Spleen (tissue), 11 donors: ENCODE measurements around the gene SRSF8. TPM values are rescaled to one million over a fixed set of nuclear protein-coding genes. Genes with fewer than 3 reads are reported as not detected.
"Not testable (repeated sequence)": the region's sequence is repeated elsewhere in the genome, so short reads cannot be mapped to it uniquely, and the experiment has no call there.

Experiments used
- DNase-seq: peaks from one replicate; pipeline ENCODE4 v3.0.0-alpha.2; 2020
- H3K27ac ChIP-seq, 8 donors: fragments of 200-600 bp; sonication (generic) in 7 of 8; 1 replicate in 4 of 8; 2 replicates in 4 of 8; pipeline versions ENCODE4 v1.5.0 to v1.8.0; 2016 to 2021; ENCODE audit warnings: inconsistent platforms in 4 of 8, mild to moderate bottlenecking in 4 of 8, moderate library complexity in 1 of 8
- H3K27me3 ChIP-seq, 7 donors: fragments of 200-600 bp; sonication (generic) in 6 of 7; replicated peaks in 1 of 7; 1 replicate in 4 of 7; 2 replicates in 3 of 7; pipeline versions ENCODE4 v1.5.0 to v1.8.0; 2016 to 2021; ENCODE audit warnings: inconsistent platforms in 3 of 7, mild to moderate bottlenecking in 1 of 7
- H3K36me3 ChIP-seq, 6 donors: fragments of 200-600 bp; sonication (generic) in 5 of 6; 1 replicate in 4 of 6; 2 replicates in 2 of 6; pipeline versions ENCODE4 v1.5.0 to v1.8.0; 2016 to 2021; ENCODE audit warnings: inconsistent platforms in 2 of 6
- H3K4me1 ChIP-seq, 6 donors: fragments of 200-600 bp; sonication (generic) in 5 of 6; 1 replicate in 3 of 6; 2 replicates in 3 of 6; pipeline versions ENCODE4 v1.5.0 to v1.8.0; 2016 to 2021; ENCODE audit warnings: inconsistent platforms in 3 of 6
- H3K4me3 ChIP-seq, 8 donors: fragments of 200-600 bp; sonication (generic) in 7 of 8; 1 replicate in 4 of 8; 2 replicates in 4 of 8; pipeline versions ENCODE4 v1.5.0 to v1.8.0; 2016 to 2021; ENCODE audit warnings: inconsistent platforms in 4 of 8, mild to moderate bottlenecking in 4 of 8, moderate library complexity in 2 of 8
- H3K9me3 ChIP-seq, 8 donors: fragments of 200-600 bp; sonication (generic) in 7 of 8; 1 replicate in 4 of 8; 2 replicates in 4 of 8; pipeline versions ENCODE4 v1.5.0 to v1.8.0; 2016 to 2021; ENCODE audit warnings: inconsistent platforms in 4 of 8
- POLR2A ChIP-seq, 3 donors: fragments of 450-650 bp; IDR thresholded peaks; one replicate each; pipeline ENCODE4 v1.5.1; 2017; ENCODE audit warnings: antibody characterized with exemption in 3 of 3, mild to moderate bottlenecking in 1 of 3
- POLR2AphosphoS5 ChIP-seq, 3 donors: sonication (generic); formaldehyde crosslinking; IDR thresholded peaks; one replicate each; pipeline ENCODE4 v1.5.1; 2017; ENCODE audit warnings: antibody characterized with exemption in 3 of 3
- WGBS, 5 donors: extraction: QIAGEN DNeasy Blood & Tissue Kit in 3 of 5; methylation state at CpG; one replicate each; pipeline versions ENCODE4 v1.1.5 to v1.1.7; 2013 to 2018; 5-methylcytosine and 5-hydroxymethylcytosine counted together
- intact Hi-C: fragments of 100-400 bp; cut with DNase I; formaldehyde crosslinking; loops from one replicate; pipeline ENCODE4 v1.15.0; 2023; ENCODE audit warnings: low total_unique reads
- polyA plus RNA-seq, 3 donors: library from polyadenylated mRNA; stranded (reverse); fragments of 200-250 nt; gene quantifications; one replicate each; pipeline ENCODE4 v1.2.1, GENCODE V29; 2013
- total RNA-seq, 7 donors: library from RNA; depleted of rRNA in 3 of 7; stranded (reverse); fragments of >200 nt in 3 of 7; fragmentation: NEBNext Ultra II Directional in 4 of 7; extraction: Animal tissue kit (Norgen Biotek cat#: 25700) in 4 of 7; gene quantifications; one replicate each; pipeline versions ENCODE4 v1.1.0 to v1.2.1, GENCODE V29; 2016 to 2021
- TF ChIP-seq, protein P1 (sequence below), 11 experiments: fragments of 200-600 bp in 7 of 11; fragments of 450-650 bp in 4 of 11; sonication (generic) in 4 of 11; IDR thresholded peaks in 8 of 11; conservative IDR thresholded peaks in 3 of 11; 1 replicate in 7 of 11; 2 replicates in 4 of 11; pipeline versions ENCODE4 v1.4.0 to v1.8.0; 2016 to 2021; ENCODE audit warnings: antibody characterized with exemption in 11 of 11, inconsistent platforms in 4 of 11, mild to moderate bottlenecking in 1 of 11
- donor health status: healthy with polysubstance abuse.
- donor health status: DM: no; HTN: no; CAD: no; lungs with moderate emphysema.
- donor health status: DM: no; HTN: no; CAD: no.
- donor health status: Bipolar disorder and iron deficiency.
- donor health status: healthy.
- donor health status: DM: no; HTN: no; CAD: no.
- donor health status: DM: yes; HTN: yes; CAD: no.

The SRSF8 gene
- total and polyA plus RNA-seq, 10 donors: 38.1 to 63.9 (median 59.3) TPM

DNA sequence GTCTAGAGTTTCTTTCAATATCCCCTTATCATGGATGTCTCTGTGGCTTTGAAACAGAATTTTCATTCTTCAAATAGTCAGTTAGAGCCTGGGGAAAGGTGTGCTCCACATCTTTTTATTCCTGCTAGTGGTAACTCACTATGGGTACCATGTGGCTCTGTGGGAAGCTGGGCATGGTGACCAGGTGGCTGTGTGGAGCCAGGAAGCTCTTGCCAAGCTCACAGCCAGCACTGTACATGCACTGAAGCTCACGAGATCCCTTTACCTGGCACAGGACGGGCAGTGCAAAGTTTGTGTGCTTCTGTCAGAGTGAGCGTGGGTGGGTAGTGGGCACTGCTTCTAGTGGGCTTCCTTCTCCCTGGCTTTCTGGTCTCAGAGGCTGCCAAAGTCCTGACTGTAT lies 23.8 kb upstream of the SRSF8 start:
- intact Hi-C loops: no loop called here
- no peak overlapping the region for H3K27ac ChIP-seq
- H3K4me3 ChIP-seq: no peak overlapping the region
- H3K9me3 ChIP-seq: no peaks in the 10 kb centered on the region
- WGBS, 5 donors: 82 to 91% (median 86%) methylated on average over 3 of the region's 3 CpGs
- H3K27me3 ChIP-seq: peaks cover 0 to 28% (median 2%) of the 10 kb centered on the region in 7 donors
- TF ChIP-seq POLR2A (IDR thresholded peaks at IDR 0.05) (no peak), POLR2AphosphoS5 (IDR thresholded peaks at IDR 0.05) (no peak)
- TF ChIP-seq, protein P1, sequence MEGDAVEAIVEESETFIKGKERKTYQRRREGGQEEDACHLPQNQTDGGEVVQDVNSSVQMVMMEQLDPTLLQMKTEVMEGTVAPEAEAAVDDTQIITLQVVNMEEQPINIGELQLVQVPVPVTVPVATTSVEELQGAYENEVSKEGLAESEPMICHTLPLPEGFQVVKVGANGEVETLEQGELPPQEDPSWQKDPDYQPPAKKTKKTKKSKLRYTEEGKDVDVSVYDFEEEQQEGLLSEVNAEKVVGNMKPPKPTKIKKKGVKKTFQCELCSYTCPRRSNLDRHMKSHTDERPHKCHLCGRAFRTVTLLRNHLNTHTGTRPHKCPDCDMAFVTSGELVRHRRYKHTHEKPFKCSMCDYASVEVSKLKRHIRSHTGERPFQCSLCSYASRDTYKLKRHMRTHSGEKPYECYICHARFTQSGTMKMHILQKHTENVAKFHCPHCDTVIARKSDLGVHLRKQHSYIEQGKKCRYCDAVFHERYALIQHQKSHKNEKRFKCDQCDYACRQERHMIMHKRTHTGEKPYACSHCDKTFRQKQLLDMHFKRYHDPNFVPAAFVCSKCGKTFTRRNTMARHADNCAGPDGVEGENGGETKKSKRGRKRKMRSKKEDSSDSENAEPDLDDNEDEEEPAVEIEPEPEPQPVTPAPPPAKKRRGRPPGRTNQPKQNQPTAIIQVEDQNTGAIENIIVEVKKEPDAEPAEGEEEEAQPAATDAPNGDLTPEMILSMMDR (IDR thresholded peaks at IDR 0.05 in 8 of 11, conservative IDR thresholded peaks at IDR 0.05 in 3 of 11): no peak
- no peaks in the 10 kb centered on the region for H3K36me3 ChIP-seq
- no peaks in the 10 kb centered on the region for H3K4me1 ChIP-seq
- DNase-seq: no peak

DNA sequence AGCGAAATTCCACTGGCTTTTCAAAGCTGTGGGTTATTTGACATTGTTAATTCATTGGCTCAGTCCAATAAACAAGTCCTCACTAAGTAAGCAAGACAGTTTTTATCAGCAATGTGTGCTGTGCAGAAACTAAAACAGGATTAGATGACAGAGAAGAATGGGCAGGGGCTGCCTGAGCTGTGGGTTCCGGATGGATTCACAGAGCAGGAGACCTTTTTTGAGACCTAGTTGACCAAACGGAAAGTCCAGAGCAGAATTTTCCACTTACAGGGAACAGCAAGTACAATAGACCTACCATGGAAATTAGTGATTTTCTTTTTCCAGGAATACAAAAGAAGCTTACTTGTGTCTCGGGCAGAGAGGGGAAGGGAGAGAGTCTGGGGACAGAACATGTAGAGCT lies 22.7 kb upstream of the SRSF8 start:
- WGBS, 5 donors: 74 to 87% (median 85%) methylated on average over 4 of the region's 4 CpGs
- no peaks in the 10 kb centered on the region for H3K36me3 ChIP-seq
- DNase-seq: no peak
- peaks cover 0 to 26% (median 0%) of the 10 kb centered on the region in 7 donors for H3K27me3 ChIP-seq
- H3K9me3 ChIP-seq: no peaks in the 10 kb centered on the region
- H3K27ac ChIP-seq: no peak overlapping the region
- H3K4me1 ChIP-seq: no peaks in the 10 kb centered on the region
- intact Hi-C loops: no loop called here
- no peak for TF ChIP-seq POLR2AphosphoS5 (IDR thresholded peaks at IDR 0.05)
- no peak for TF ChIP-seq POLR2A (IDR thresholded peaks at IDR 0.05)
- no peak overlapping the region for H3K4me3 ChIP-seq

DNA sequence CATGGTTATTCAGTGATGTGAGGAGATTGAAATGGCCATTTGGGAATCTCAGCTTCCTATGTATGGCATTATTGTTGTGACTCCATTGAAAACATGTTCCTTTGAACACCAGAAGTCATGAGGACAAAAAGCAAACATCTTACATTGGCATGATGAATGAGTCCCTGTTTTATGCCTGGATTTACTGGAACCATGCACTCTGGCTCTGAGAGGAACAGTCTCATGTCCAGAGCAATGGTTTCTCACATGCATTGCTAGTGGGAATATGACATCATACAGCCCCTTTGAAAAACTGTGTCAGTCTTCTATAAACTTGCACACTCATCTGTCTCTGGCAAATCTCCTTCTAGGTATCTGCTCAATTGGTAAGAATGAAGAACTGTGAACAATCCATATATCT lies 20.9 kb upstream of the SRSF8 start:
- no peak for TF ChIP-seq POLR2A (IDR thresholded peaks at IDR 0.05)
- TF ChIP-seq POLR2AphosphoS5 (IDR thresholded peaks at IDR 0.05): no peak
- TF ChIP-seq, protein P1 (IDR thresholded peaks at IDR 0.05 in 8 of 11, conservative IDR thresholded peaks at IDR 0.05 in 3 of 11): no peak
- no peak for DNase-seq
- intact Hi-C loops: no loop called here

DNA sequence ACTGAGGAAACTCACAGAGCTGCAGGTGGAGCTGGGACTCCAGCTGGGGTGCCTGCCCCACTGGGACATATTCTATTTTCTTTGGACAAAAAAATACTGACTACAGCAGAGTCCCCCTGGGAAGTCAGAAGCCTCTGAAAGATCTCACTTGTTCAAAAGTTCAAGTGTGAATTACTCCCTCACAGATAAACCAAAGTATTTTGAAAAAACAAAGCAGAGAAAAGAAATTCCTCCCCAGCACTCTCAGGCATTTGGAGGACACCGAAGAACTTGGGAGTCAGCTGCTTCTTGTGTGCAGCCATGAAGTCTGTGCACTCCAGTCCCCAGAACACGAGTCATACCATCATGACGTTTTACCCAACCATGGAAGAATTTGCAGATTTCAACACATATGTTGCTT lies 17.6 kb upstream of the SRSF8 start, which contains the start of gene KDM4F:
Gene KDM4F (plus strand): TSS at position 301 of the 400 bp plus-strand sequence.
- H3K27ac ChIP-seq, intact Hi-C loops, H3K36me3 ChIP-seq, H3K9me3 ChIP-seq, H3K4me3 ChIP-seq, DNase-seq, H3K4me1 ChIP-seq: not testable (repeated sequence)
- 70 to 89% (median 78%) methylated on average over 3 of the region's 3 CpGs for WGBS, 5 donors
- peaks cover 0 to 19% (median 0%) of the 10 kb centered on the region in 7 donors for H3K27me3 ChIP-seq

More for the DNA sequence above, 20.9 kb upstream of the SRSF8 start:
- peaks cover 0 to 25% (median 0%) of the 10 kb centered on the region in 7 donors for H3K27me3 ChIP-seq
- H3K4me1 ChIP-seq: no peaks in the 10 kb centered on the region
- H3K36me3 ChIP-seq: no peaks in the 10 kb centered on the region
- no peak overlapping the region for H3K27ac ChIP-seq
- H3K4me3 ChIP-seq: no peak overlapping the region
- H3K9me3 ChIP-seq: no peaks in the 10 kb centered on the region

DNA sequence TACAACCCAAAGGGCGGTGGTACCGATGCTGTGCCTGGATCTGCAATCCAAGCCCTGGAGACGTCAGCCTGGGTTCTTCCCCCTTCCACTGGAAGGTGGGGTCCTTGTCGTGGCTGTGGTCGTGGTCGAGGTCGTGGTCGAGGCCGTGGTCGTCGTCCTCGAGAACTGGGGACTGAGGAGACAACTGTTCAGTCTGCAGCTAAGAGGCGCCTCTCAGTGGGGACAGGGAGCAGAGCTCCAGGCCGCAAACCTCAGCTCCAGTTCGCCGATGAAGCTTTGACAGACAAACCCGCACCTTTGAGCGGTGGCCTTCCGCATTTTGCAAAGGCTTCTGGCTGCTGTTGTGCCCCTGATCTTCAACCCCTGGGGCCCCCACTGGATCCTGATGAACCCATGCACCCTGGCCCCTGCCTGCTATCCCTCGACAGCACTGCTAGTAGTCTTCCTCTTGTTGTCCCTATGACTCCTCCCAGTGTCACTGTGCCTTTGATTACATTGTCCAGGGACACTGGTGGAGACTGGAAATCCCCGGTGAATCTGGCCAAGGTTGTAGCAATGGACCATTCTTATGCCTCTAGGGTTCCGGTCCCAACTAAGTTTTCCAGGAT lies 16.0 kb upstream of the SRSF8 start:
- TF ChIP-seq, protein P1 (IDR thresholded peaks at IDR 0.05 in 8 of 11, conservative IDR thresholded peaks at IDR 0.05 in 3 of 11): no peak
- TF ChIP-seq POLR2AphosphoS5 (IDR thresholded peaks at IDR 0.05): no peak
- no peak for TF ChIP-seq POLR2A (IDR thresholded peaks at IDR 0.05)
- DNase-seq: no peak

More for the DNA sequence above, 16.0 kb upstream of the SRSF8 start:
- H3K27me3 ChIP-seq: peaks cover 0 to 16% (median 0%) of the 10 kb centered on the region in 7 donors
- no peak overlapping the region for H3K4me3 ChIP-seq
- H3K36me3 ChIP-seq: no peaks in the 10 kb centered on the region
- H3K9me3 ChIP-seq: no peaks in the 10 kb centered on the region
- no peaks in the 10 kb centered on the region for H3K4me1 ChIP-seq
- intact Hi-C loops: no loop called here
- H3K27ac ChIP-seq: no peak overlapping the region
- 81 to 85% (median 84%) methylated on average over 17 to 22 of the region's 22 CpGs for WGBS, 5 donors
